GM21717 (cell line): Measurements from ENCODE around the gene IL15.
"Not testable (repeated sequence)": the region's sequence is repeated elsewhere in the genome, so short reads cannot be mapped to it uniquely, and the experiment has no call there.

Source experiments
- ATAC-seq: cut with Tn5 transposase; IDR thresholded peaks from one replicate; pipeline ENCODE4 v1.9.1; 2021; ENCODE audit warnings: mild to moderate bottlenecking, moderate library complexity; ENCODE audit not compliant: unreplicated experiment

Gene IL15, protein sequence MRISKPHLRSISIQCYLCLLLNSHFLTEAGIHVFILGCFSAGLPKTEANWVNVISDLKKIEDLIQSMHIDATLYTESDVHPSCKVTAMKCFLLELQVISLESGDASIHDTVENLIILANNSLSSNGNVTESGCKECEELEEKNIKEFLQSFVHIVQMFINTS

DNA sequence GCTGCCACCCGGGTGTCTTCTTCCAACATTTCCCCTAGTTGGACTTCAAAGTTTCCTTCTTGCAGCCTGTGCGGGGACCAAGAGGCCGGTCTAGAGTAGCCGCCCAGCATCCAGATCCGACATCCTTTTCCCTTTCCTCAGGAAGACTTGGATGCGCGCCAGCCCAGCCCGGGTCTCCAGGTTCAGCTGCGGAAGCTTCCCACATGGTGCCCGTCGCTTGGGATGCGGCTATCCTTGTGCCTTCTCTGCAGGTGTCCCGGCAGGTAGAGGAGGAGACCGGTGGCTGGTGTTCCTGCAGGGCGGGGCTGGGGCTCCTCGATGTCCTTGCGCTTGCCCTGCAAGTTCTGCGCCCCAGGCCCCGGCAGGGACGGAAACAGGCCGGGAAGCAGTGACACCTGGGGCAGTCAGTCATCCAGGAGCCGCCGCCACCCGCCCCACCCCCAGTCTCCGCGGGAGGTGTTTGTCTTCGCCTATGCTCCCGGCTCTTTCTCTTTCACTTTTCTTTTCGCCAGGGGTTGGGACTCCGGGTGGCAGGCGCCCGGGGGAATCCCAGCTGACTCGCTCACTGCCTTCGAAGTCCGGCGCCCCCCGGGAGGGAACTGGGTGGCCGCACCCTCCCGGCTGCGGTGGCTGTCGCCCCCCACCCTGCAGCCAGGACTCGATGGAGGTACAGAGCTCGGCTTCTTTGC lies at the start of gene IL15:
Gene IL15, plus strand, starts transcription at position 502 of the 689 bp plus-strand sequence. CDS start 82,882 bp downstream, outside the sequence.
- peak; percentile 74 for ATAC-seq

DNA sequence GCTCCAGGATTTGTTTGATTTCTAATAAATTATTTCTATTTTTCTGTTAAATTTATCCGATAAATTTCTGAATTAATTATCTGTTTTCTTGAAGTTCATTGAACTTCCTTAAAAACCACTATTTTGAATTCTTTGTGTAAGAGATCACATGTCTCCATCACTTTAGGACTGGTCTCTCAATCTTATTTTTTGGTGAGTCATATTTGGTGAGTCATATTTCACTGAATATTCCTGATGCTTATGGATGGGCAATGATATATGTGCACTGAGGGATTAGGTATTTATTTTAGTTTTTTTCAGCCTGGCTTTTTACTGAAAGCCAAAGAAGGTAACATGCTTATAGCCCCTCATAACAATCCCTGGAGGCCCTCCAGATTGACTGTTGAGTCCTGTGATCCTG lies 48.5 kb upstream of the IL15 start:
- no peak for ATAC-seq

DNA sequence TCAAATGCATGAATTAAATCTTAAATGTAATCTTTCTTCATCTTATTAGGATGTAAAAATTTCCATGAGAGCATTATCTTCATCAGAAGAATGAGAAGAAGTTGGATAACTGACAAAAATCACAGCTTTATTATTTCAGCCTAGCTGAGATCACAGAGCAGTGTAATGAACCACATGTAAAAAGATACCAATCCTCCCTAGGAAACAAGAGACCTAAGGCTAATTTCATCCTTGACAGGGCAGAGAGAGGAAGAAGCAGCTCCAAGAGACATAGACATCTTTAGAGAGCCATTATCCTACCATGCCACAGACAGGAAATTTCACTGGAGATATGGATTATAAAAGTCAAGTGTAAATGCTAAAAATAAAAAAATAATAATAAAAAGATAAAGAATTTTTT lies 40.9 kb upstream of the IL15 start:
- no peak for ATAC-seq

DNA sequence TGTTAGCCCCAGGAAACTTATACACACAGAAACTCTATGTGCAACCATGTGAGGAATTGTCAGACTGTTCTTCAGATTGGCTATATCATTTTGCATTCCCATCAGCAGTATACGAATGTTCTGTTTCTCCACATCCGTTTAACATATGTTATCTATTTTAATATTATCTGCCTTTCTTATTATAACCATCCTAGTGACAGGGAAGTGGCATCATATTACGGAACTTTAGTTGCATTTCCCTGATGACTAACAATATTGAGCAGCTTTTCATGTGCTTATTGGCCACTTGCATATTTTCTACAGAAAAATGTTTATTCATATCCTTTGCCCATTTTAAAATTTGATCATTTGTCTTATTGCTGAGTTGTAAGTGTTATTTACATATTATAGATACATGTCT lies 36.5 kb upstream of the IL15 start:
- no peak for ATAC-seq

DNA sequence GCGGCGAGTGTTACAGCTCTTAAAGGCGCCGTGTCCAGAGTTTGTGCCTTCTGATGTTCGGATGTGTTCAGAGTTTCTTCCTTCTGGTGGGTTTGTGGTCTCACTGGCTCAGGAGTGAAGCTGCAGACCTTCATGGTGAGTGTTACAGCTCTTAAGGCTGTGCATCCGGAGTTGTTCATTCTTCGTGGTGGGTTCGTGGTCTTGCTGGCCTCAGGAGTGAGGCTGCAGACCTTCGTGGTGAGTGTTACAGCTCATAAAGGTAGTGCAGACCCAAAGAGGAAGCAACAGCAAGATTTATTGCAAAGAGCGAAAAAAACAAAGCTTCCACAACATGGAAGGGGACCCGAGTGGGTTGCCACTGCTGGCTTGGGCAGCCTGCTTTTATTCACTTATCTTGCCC lies 31.7 kb upstream of the IL15 start:
- ATAC-seq: not testable (repeated sequence)

DNA sequence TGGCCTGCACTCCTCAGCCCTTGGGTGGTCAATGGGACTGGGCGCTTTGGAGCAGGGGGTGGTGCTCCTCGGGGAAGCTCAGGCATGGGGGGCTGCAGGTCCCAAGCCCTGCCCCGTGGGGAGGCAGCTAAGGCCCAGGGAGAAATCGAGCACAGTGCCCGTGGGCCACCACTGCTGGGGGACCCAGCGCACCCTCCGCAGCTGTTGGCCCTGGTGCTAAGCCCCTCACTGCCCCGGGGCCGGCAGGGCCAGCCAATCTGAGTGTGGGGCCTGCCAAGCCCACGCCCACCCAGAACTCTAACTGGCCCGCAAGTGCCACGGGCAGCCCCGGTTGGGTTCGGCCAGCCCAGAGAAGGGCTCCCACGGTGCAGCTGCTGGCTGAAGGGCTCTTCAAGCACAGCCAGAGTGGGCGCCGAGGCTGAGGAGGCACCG lies 30.9 kb upstream of the IL15 start:
- ATAC-seq: no peak

DNA sequence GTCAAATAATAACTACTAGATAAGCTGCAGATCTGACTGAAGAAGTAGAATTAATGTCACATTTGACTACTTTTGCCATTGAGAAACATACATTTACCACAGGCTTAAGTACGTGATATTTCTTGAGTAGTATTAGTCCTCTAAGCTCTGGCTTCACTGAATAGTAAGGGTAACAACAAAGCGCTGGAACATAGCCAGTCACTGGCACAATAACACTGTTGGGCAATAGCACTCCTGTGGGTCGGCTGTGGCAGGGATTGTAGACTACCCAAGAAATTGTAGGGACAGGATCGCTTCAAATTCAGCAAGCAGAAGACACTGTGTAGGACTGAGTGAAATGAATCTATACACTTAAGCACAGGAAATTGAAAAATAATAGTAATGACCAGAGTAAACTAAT lies 27.1 kb upstream of the IL15 start:
- no peak for ATAC-seq

DNA sequence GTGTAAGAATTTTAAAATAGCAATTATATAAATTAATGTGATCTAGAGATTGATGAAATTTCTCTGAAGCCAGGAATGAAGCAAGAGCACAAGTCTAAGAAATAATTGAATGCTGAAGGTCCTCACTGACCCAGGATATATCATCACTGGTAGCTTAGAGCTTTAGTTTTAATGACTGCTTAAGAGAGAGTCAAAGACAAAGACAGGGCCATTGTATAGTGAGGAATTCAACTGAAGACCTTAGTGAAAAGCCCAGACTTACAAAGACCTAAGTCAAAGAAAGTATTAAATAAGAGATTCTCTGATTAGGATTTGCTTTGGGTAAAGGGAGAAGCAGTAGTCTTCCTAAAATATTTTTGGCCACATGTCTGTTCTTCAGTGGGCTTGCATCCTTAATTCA lies 26.0 kb upstream of the IL15 start:
- no peak for ATAC-seq

DNA sequence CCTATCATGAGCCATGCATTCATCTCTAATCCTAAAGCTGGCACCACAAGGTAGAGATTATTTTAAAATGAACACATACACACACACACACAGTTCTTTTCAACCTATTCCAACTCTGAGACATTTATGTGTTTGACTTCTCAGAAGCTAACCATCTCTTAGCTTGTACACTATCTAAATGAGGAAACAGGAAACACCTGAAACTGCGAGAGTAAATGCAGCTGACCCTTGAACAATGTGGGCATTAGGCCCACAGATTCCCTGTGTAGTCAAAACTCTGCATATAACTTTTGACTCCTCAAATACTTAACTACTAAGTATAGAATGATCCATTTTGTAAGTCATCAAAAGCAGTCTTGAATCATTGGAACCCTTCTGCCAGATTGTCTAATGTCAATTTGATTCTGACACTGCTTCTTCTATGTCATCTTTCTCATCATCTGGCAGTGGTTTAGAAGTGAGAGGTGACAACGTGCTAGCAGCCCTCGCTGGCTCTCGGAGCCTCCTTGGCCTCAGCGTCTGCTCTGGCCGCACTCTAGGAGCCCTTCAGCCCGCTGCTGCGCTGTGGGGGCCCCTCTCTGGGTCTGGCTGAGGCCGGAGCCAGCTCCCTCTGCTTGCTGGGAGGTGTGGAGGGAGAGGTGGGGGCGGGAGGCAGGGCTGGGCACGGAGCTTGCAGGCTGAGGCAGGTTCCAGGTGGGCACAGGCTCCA lies 21.4 kb upstream of the IL15 start:
- no peak for ATAC-seq

DNA sequence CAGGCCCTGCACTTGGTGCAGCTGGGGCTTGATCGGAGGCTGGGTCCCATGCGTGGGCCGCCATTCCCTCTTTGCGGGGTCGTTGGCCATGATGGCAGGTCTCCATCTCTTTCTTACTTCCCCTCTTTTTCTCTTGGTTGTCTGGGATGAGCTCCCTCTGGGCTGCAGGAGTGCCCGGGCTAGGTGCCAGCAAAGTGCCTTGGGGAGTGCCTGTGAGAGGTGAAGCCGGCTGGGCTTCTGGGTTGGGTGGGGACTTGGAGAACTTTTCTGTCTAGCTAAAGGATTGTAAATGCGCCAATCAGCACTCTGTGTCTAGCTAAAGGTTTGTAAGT lies 20.8 kb upstream of the IL15 start:
- ATAC-seq: not testable (repeated sequence)

DNA sequence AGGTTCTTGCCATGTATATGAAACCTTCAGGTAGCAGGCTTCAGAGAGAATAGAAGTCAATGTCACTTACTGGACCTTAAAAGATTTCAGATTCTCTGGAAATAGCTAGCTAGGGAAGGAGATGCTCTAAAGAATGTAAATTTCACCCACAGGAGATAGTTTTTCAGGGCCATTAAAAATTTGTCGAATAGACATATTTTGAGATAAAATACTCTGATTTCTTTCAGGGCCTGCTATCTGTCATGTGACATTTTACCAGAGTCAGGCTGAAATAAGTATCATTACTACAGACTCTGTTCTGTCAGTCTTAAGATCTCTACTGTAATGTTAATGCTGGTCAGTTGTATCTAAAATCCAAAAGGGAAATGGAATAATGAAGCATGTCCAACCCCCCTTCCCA lies 15.7 kb upstream of the IL15 start:
- no peak for ATAC-seq

DNA sequence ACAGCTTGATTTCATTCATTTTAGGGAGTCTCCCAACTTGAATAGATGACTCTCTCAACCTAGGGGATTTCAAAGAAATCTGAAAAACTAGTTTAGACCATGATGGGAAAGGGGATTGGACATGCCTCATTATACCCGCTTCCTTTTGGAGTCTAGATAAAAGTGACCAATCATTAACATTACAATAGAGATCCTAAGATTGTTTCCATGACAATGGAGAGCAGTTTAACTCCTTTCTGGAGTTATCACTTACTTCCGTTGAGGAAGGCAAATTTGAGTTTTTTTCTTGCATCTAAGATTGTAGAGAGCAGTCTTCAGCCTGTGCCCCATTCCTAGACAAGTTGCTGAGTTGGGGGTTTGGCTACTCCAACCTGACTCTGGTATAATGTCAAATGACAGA lies 11.4 kb upstream of the IL15 start:
- no peak for ATAC-seq

DNA sequence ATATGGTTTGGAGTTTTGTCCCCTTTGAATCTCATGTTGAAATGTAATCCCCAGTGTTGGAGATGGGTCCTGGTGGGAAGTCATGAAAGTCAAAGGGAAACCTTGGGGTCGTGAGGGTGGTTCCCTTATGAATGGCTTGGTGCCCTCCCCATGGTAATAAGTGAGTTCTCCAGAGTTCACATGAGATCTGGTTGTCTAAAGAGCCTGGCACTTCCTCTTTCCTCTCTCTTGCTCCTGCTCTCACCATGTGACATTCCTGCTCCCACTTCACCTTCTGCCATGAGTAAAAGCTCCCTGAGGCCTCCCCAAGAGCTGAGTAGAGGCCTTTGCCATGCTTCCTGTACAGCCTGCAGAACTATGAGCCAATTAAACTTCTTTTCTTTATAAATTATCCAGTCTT lies 5.5 kb upstream of the IL15 start:
- no peak for ATAC-seq

DNA sequence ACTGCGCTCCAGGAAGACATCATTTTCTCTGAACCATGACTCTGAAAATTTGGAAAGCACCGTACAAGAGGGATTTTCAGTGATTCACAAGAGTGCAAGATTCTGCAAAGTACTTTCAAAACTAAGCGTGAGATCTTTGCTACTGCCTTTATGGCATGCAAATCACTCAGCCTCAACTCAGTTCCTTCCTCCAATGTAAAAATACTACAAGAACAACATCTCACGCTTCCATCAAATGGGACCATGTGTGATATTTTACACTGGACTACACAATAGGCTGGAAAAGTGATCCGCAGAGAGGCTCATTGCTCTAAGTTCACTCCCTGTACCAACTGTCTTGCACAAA lies 674 bp upstream of the IL15 start:
- ATAC-seq: peak; percentile 40

DNA sequence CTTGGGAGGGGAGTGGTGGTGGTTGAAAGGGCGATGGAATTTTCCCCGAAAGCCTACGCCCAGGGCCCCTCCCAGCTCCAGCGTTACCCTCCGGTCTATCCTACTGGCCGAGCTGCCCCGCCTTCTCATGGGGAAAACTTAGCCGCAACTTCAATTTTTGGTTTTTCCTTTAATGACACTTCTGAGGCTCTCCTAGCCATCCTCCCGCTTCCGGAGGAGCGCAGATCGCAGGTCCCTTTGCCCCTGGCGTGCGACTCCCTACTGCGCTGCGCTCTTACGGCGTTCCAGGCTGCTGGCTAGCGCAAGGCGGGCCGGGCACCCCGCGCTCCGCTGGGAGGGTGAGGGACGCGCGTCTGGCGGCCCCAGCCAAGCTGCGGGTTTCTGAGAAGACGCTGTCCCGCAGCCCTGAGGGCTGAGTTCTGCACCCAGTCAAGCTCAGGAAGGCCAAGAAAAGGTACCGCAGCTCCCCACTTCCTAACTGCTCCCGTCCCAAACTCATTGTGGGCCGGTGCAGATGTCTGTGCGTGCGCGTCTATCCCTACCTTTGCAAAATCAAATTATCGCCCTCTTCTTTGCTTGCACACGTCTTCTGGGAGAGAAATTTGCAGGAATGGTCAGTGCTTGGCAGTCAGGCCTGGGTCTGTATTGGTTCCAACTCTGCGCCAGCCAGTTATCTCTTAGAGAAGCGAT lies 533 bp downstream of the IL15 start:
- ATAC-seq: peak; percentile 49

DNA sequence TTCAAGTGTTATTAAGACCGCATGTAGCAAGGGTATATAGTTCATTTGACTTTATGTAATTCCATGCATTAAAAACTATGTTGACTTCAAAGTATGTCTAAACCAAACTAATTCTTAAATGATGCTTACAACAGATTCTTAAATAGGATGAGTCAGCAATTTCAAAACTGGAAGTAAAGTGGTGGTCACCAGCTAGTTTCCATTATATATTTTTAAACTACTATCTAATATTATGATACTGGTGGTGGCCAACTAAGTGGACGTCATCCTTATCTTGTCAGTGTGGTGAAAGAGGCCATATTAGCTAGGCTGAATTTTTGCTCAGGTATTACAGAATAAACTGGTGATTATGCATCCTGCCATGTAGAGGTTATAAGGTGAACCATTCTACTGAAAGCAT lies 1.2 kb downstream of the IL15 start:
- peak; percentile 19 for ATAC-seq

DNA sequence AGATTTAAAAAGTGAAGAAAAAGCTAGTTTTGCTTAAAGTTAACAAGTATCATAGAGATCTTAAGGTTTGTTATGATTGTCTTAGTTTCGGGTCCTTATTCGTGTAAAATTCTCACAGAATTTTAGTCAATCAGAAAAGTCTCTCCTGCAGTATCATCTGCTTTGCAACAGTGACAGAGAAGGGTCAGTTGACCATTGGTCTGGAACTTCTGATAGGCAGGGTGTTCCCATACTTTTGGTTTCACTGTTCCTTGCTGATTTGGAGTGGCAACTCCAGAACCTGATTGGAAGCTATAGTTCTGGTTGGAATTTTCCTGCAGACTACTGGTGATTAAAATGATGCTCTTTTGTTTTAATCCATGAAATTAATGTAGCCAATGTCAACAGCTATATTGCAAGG lies 1.8 kb downstream of the IL15 start:
- ATAC-seq: no peak

DNA sequence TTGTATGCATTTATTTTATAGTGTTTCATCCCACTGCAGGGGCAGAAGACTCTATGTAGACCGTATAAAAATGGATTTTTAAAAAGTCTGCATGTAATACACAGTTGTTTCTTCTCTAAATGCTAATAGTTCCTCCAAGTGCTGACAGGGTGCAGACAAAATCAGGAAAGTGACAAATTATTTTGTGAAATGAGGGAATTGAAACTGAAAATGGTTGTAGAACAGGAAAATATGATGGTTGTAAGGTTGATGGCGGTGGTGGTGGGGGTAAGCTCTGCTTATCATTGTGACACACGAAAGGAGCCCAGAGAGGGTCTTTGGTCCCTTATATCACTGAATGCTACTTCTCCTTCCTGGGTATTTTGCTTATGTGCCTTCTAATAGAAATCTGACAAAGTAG lies 4.3 kb downstream of the IL15 start:
- ATAC-seq: no peak

DNA sequence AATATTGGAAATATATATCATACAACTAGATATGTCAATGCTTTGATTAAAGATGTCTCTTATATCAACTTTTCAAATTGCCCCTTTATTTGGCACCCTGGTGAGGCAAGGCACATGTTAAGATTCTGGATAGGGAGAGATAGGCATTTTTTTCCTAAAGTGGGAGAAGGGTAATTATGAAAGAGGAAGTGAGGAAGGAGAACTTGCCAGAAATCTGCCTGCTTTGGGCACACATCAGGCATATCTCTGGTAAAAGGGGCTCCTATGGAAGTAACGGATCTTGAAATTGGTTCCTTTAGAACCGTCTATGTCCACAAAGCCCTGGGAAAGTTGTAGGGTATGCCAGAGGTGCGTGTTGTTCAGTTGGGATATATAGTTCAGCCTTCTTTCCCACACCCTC lies 5.7 kb downstream of the IL15 start:
- ATAC-seq: no peak

DNA sequence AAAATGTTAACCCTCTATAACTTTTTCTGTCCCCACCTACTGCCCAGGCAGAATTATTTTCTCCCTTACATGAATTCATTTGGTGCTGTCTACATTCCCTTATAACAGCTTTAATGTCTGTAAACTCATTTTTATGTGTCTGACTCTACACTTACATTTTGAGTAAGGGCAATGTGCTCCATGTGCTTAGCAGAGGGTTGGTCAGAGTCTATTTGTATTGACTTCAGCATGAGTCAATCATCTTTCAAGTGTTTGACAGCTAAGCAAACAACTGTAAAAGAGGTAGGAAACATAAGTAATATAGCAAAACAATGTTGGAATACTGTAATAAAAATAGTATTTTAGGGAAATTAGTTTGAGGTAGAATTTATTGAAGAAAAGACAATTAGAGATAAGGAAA lies 6.3 kb downstream of the IL15 start:
- ATAC-seq: no peak

DNA sequence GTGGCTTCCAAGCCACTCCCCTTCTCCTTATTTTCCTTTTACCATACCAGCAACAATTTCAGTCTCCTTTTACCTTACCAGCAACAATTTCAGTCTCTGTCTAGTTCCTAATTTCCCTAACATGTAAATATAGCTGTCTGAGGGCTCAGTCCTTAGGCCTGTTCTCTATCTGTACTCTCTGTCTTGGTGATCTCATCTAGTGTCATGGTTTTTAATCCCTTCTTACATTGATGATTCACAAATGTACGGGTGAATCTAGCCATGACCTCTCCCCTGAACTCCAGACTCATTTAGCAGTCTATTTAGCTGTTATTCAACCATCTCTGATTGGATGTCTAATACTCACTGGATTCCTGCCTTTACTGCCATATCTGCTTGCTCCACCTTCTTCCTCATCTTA lies 7.2 kb downstream of the IL15 start:
- ATAC-seq: peak; percentile 81
